Measurements from ENCODE around the gene EMILIN1.
A peak's percentile ranks its signal among the peaks of the same experiment; 100 is the strongest.

Gene EMILIN1

GRCh38 chr2:27078267-27079194 is at the start of gene EMILIN1:
Gene EMILIN1, plus strand, starts transcription at chr2:27078615. Its CDS starts 451 bp downstream, at chr2:27079066.
- DNase-seq = no peak

- no peak for DNase-seq
Observed at GRCh38 chr2:27029051-27029450, 49.4 kb upstream of the EMILIN1 start.

- peak; percentile 81 to 89 for DNase-seq
Observed at GRCh38 chr2:27032495-27033252, 45.7 kb upstream of the EMILIN1 start, which contains the start of gene TMEM214. Gene TMEM214, plus strand, starts transcription at chr2:27032965. Its CDS starts 51 bp downstream, at chr2:27033016.

- DNase-seq = no peak
Observed at GRCh38 chr2:27033253-27033852, 45.1 kb upstream of the EMILIN1 start.

- DNase-seq = no peak
Observed at GRCh38 chr2:27038012-27038411, 40.4 kb upstream of the EMILIN1 start.

GRCh38 chr2:27038631-27039339 is 39.6 kb upstream of the EMILIN1 start:
- DNase-seq = no peak

DNA sequence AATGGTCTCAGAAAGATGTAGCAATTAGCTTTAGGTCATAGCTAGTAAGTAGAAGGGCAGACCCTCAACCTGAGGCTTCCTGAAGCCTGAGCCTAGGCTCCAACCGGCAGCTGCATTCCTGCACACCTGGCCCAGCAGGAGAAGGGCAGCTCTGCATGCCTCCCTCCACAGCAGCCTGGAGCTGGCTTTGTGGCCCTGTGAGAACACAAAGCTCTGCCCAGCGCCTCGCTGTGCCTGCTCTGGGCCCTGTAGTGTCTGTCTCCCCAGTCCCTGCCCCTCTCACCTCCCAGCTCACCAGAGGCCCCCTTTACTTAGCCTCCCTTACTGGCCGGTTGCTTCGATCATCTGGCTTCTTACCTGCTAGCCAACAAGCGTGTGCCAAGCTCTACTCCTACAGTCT is 39.0 kb upstream of the EMILIN1 start:
- DNase-seq = no peak

GRCh38 chr2:27039871-27040270 is 38.5 kb upstream of the EMILIN1 start:
- no peak for DNase-seq

- DNase-seq = no peak
Observed at GRCh38 chr2:27040282-27040681, 38.1 kb upstream of the EMILIN1 start.

GRCh38 chr2:27041752-27042151 is 36.7 kb upstream of the EMILIN1 start:
- no peak for DNase-seq

DNA sequence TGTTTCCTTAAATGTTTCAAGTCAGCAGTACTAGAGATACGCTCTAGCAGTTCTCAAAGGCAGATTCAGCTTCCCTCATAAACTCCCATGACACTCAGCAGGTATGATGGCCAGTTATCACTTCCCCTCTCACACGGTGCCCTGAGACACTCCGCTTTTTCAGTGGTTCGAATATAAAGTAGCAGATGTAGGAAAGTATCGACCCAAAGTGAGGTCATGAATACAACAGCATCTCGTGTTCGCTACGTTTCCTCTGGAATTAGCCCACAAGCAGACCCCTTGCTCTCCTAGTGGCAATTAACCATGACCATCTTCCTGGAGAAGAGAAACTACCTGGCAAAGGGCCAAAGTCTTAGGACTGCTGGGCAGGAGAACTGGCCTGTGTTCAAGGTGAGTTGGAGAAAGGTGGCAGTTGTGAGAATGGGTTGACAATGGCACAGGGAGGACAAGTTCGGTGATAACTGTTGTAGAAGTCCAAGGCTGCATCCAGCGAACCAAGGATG is 36.2 kb upstream of the EMILIN1 start:
- no peak for DNase-seq

GRCh38 chr2:27042985-27043634 is 35.3 kb upstream of the EMILIN1 start:
- no peak for DNase-seq

DNA sequence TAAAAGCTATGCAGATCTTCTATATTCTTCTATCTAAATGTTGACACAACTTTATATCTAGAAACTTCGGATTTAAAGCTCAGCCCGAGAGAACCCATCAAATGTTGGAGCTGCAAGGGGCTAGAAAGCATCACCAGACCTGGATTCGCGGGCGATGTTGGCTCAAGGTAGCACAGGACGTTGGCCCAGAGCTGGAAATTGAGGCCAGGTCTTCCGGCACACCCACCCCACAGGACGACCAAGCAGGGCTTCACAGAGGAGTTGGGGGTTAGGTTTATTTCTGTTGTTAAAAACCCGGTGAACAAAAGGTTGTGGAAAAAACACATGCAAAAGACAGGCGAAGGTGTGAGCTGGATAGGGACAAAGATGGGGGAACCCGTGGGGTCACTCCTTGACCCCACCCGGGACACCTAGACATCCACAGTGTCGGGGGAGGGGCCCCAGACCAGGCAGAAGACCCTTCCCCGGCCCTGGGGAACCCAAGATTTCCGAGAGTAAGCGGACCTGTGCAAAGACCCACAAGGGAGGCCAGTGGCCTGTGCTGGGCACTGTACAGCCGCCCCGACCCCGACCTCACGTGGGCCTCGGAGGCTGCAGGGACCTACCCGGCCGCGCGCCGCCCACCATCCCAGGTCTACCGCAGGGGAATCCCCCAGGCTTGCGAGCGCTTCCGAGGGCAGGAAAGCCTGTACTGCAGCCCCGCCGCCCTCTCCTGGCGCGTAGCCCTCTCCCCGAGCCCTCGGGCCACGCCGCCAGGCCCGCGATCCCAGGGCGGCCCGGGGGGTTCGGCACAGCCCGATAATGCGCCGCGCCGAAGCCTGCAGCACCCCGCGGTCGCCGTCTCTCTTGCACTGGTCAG is 28.8 kb upstream of the EMILIN1 start:
- peak; percentile 72 to 78 for DNase-seq

GRCh38 chr2:27050281-27050995 is 28.0 kb upstream of the EMILIN1 start:
- DNase-seq = peak; percentile 91 to 94

DNA sequence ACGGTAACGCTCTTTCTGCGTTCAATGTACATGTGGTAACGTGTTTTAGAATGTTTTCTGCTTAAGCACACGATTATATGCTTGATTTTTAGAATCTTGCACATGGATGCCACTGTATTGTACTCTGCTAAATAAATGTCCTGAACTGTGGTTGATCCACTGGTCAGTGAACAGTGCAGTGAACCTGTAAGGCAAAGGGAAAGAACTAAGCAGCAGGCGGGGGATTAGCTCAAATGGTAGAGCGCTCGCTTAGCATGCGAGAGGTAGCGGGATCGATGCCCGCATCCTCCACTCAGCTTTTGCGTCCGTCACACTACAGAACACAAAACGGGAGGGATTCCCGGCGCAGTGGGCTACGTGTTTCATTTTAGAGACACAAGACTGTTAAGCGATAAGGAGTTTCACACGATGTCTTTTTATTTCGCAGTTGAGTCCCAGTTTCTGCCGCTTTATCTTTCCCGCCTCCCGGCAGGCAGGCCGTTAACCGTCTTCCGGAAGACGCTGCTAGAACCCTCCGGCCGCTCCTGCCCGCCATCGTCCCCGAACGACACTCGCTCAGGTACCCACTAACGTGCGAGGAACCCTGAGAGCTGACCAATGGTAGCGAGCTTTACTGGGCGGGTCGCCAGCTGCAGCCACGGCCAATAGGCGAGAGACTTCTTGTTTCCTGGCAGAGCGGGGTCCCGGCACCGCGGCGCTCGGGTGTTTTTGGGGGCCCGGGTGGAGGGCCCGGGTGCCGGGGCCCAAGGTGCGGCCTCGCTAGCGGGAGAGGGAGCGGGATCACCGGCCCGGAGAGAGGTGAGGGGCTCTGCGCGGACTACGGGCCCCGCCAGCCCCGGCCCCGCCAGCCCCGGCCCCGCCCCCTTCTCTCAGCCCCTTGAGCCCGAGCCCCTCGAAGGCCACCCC is 27.2 kb upstream of the EMILIN1 start, which contains the start of gene AGBL5:
Gene AGBL5, plus strand, starts transcription at position 673 of the 906 bp plus-strand sequence. CDS start 1,291 bp downstream, outside the sequence.
- DNase-seq = peak; percentile 94 to 95

DNA sequence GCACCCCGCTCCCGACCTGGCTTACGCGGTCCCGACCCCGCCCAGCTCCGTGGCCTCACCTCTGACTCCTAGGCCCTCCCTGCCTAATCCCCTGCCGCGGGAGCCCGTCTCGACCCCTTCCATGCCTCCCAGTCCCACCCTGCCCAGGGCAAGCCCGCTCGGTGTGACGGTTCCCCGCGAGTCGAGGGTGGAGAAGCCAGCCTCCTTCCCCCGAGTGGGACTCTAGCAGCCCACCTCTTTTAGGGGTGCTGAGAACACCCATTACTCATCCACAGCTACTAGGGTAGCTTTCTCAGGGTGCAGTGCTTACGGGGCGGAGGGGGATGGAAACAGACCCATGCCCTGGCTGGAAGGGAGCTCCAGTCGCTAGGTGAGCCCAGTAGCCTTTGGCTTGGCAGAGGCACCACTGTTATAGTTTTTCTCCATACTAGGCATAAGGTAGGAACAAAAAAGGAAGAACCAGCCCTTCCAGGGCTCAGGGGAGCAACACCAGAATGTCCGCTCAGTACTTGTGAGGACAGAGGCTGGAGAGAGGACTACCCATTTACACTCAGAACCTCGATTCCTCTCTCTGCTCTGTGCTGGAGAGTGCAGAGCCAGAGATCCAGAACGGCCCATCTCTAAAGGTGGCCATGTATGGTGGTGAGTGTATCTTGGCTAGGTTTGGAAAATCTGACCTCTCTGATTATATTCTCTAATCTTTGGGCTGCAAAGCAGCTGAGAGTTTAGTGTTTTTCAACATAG is 26.3 kb upstream of the EMILIN1 start:
- peak in 1 of 2 donors; percentile 58 for DNase-seq

- DNase-seq = no peak
Observed at GRCh38 chr2:27053321-27053720, 25.1 kb upstream of the EMILIN1 start.

- no peak for DNase-seq
Observed at GRCh38 chr2:27053776-27054175, 24.6 kb upstream of the EMILIN1 start.
